Cardiac fibroblast (primary cell): Measurements from ENCODE around the gene CEACAM1.
"Not testable (repeated sequence)": the region's sequence is repeated elsewhere in the genome, so short reads cannot be mapped to it uniquely, and the experiment has no call there.

Experiments used
- DNase-seq, 2 donors: peaks; one replicate each; pipeline versions ENCODE4 v3.0.0 to v3.0.0-alpha.2; 2010; ENCODE audit warnings: low read depth in 2 of 2
- H3K4me3 ChIP-seq, 2 donors: replicated peaks in 1 of 2; 1 replicate in 1 of 2; 2 replicates in 1 of 2; pipeline ENCODE4 v1.5.1; 2011; ENCODE audit warnings: low read depth in 2 of 2, low read length in 2 of 2, mild to moderate bottlenecking in 2 of 2, moderate library complexity in 1 of 2
- TF ChIP-seq, protein P1 (sequence below): IDR thresholded peaks from one replicate; pipeline ENCODE4 v1.5.1; 2011; ENCODE audit warnings: low read depth, mild to moderate bottlenecking, low read length, inconsistent platforms

The CEACAM1 gene

DNA sequence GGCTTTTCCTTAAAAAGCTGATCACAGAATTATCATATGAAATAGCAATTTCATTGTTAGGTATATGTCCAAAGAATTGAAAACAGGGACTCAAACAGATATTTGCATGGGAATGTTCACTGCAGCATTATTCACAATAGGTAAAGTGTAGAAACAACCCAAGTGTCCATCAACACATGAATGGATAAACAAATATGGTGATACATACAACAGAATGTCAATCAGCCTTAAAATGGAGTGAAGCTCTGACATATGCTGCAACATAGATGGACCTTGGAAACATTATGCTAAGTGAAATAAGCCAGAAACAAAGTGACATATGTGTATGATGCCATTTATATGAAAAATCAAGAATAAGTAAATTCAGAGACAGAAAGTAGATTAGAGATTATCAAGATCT lies 6.1 kb upstream of the CEACAM1 start:
- TF ChIP-seq, protein P1, sequence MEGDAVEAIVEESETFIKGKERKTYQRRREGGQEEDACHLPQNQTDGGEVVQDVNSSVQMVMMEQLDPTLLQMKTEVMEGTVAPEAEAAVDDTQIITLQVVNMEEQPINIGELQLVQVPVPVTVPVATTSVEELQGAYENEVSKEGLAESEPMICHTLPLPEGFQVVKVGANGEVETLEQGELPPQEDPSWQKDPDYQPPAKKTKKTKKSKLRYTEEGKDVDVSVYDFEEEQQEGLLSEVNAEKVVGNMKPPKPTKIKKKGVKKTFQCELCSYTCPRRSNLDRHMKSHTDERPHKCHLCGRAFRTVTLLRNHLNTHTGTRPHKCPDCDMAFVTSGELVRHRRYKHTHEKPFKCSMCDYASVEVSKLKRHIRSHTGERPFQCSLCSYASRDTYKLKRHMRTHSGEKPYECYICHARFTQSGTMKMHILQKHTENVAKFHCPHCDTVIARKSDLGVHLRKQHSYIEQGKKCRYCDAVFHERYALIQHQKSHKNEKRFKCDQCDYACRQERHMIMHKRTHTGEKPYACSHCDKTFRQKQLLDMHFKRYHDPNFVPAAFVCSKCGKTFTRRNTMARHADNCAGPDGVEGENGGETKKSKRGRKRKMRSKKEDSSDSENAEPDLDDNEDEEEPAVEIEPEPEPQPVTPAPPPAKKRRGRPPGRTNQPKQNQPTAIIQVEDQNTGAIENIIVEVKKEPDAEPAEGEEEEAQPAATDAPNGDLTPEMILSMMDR, result no peak
- H3K4me3 ChIP-seq, result no peak overlapping the region
- DNase-seq, result no peak

DNA sequence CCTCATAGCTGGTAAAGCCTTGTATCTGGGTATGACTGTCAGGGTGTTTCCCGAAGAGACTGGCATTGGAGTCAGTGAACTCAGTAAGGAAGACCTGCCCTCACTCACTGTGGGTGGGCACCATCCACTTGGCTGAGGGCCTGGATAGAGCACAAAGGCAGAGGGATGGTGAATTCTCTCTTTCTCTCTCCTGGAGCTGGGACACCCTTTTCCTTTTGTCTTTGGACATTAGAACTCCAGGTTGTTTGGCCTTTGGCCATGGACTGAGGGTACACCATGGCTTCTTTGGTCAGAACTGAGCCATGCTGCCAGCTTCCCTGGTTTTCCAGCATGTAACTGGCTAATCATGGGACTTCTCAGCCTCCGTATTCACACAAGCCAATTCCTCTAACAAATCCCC lies 4.6 kb upstream of the CEACAM1 start:
- TF ChIP-seq, protein P1, result no peak
- no peak overlapping the region for H3K4me3 ChIP-seq
- no peak for DNase-seq

DNA sequence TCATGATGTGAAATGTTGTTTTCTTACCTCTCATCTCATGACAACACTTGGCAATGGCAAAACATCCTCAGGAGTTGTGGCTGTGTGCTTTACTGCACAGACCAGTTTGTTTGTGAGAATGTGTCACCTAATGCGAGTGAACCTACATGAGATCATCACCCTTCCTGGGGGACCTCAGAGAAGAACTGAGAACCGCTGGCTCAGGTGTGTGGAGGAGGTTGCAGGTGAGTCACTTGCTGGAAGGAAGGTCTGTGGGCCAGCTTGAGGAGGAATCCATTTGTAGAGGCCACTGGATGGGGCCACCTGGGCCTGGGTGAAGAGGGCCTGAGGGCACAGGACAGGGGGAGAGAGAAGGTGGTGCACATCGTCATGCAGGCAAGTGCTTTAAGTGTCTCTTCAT lies 3.0 kb upstream of the CEACAM1 start:
- TF ChIP-seq, protein P1, result no peak
- no peak overlapping the region for H3K4me3 ChIP-seq
- DNase-seq, result no peak

DNA sequence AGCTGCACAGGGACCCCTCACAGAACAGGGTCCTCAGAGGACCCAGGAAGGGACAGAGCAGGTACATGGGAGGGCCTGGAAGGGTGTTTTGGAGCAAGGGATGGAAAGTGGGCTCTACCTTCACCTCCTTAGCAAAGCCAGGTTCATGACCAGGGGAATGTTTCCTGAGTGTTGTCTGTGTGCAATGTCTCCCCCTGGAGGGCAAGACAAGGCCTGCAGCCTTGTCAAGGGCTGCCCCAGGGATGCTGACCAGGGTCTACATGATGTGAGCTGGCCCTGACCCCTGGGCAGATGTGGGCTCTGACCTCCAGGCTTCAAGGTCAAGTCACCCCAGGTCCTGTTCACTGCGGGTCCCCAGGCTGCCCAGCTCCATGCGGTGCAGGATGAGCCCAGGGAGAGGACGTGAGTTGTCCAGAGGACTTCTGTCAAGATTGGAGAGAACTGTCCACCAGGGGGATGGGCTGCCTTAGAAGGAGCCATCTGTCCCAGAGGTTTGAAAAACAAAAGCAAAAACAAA lies 1.0 kb upstream of the CEACAM1 start:
- peak; percentile 68 to 69 for DNase-seq
- TF ChIP-seq, protein P1, result peak; percentile 94
- no peak overlapping the region for H3K4me3 ChIP-seq

DNA sequence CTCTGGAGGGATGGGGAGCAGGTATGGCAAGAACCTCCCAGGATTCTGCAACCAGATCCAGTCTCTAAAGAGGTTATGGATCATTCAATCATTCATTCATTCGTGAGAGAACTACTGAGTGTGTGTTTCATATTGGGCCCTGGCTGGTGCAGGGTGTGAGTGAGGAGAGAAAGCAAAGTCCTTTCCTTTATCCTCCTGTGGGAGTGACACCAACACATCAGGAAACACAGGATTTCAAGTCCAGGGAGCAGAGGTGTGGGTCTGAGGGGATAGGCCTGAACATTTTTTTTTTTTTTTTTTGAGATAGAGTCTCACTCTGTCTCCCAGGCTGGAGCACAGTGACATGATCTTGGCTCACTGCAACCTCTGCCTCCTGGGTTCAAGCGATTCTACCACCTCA lies 3.3 kb downstream of the CEACAM1 start:
- DNase-seq, result no peak
- TF ChIP-seq, protein P1, result no peak
- H3K4me3 ChIP-seq, result no peak overlapping the region

DNA sequence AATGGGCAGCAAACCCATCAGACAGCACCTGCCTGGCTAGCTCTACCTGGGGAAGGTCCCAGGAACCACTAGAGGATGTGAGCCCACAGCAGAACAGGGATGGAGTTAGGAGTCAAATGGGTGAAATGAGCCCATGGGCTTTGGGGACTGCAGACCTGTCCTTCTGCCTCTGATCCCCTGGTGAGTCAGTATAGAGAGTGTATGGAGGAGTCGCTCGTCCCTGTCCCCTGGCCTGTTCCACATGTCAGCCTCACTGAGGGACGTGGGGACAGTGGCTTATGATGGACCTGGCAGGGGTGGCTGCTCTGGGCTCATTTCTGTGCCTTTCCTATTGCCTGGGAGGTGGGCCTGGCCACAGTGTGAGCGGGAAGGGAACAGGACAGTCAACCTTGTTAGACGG lies 4.0 kb downstream of the CEACAM1 start:
- H3K4me3 ChIP-seq, result no peak overlapping the region
- TF ChIP-seq, protein P1, result no peak
- no peak for DNase-seq

DNA sequence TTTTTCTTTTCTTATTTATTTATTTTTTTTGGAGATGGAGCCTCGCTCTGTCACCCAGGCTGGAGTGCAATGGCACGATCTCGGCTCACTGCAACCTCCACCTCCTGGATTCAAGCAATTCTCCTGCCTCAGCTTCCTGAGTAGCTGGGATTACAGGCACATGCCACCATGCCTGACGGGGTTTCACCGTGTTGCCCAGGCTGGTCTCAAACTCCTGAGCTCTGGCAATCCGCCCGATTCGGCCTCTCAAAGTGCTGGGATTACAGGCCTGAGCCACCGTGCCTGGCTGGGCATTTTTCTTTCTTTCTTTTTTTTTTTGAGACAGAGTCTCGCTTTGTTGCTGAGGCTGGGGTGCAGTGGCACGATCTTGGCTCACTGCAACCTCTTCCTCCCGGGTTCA lies 6.0 kb downstream of the CEACAM1 start:
- not testable (repeated sequence) for H3K4me3 ChIP-seq, DNase-seq
